HepG2 (cell line): ENCODE data around the gene HSP90AB1. TPM values are rescaled to one million over a fixed set of nuclear protein-coding genes. Genes with fewer than 3 reads are reported as not detected.

ENCODE experiments used
- ARHGAP35 ChIP-seq: sonication (generic); formaldehyde crosslinking; IDR thresholded peaks from 2 replicates; pipeline ENCODE4 v1.9.0; 2022; ENCODE audit warnings: mild to moderate bottlenecking, inconsistent platforms, moderate library complexity, missing genetic modification reagents, borderline replicate concordance
- GFI1 ChIP-seq: sonication (generic); formaldehyde crosslinking; IDR thresholded peaks from 2 replicates; pipeline ENCODE4 v1.5.0; 2020; ENCODE audit warnings: missing genetic modification reagents, mild to moderate bottlenecking, borderline replicate concordance
- GLI4 ChIP-seq: sonication (generic); formaldehyde crosslinking; IDR thresholded peaks from 2 replicates; pipeline ENCODE4 v1.5.1; 2020; ENCODE audit warnings: missing genetic modification reagents, mild to moderate bottlenecking, moderate library complexity, borderline replicate concordance
- HDAC2 ChIP-seq: sonication (generic); formaldehyde crosslinking; IDR thresholded peaks from 2 replicates; pipeline ENCODE4 v1.4.0; 2020; ENCODE audit warnings: missing genetic modification reagents
- HDAC6 ChIP-seq: fragments of 200-600 bp; sonication (generic); IDR thresholded peaks from 2 replicates; pipeline ENCODE4 v1.7.0; 2017; ENCODE audit warnings: mild to moderate bottlenecking, antibody characterized with exemption, low read length, low read depth
- HMGXB4 ChIP-seq, 2 experiments: sonication (generic) in 1 of 2; formaldehyde crosslinking in 1 of 2; IDR thresholded peaks; 2 replicates each; pipeline versions ENCODE4 v1.4.0 to v1.6.1; 2018 to 2020; ENCODE audit warnings: missing genetic modification reagents in 2 of 2, borderline replicate concordance in 1 of 2, low read depth in 1 of 2, mild to moderate bottlenecking in 1 of 2, missing biosample characterization in 1 of 2
- KAT7 ChIP-seq: IDR thresholded peaks from 2 replicates; pipeline ENCODE4 v1.6.1; 2018; ENCODE audit warnings: borderline replicate concordance, missing compliant biosample characterization
- MYC ChIP-seq: sonication (generic); formaldehyde crosslinking; IDR thresholded peaks from 2 replicates; pipeline ENCODE4 v1.9.0; 2021; ENCODE audit warnings: missing genetic modification reagents, borderline replicate concordance
- PHF5A ChIP-seq: IDR thresholded peaks from one replicate; pipeline ENCODE4 v1.6.1; 2018; ENCODE audit warnings: low read depth, missing genetic modification reagents; ENCODE audit not compliant: unreplicated experiment
- POLR2AphosphoS5 ChIP-seq: IDR thresholded peaks from 2 replicates; pipeline ENCODE4 v1.6.1; 2012; ENCODE audit warnings: low read depth, low read length
- PTBP1 ChIP-seq: fragments of 200-400 bp; formaldehyde crosslinking; IDR thresholded peaks from 2 replicates; pipeline ENCODE4 v1.6.1; 2018; ENCODE audit warnings: low read length, low read depth; ENCODE audit not compliant: poor library complexity, severe bottlenecking
- SMYD3 ChIP-seq: sonication (generic); formaldehyde crosslinking; IDR thresholded peaks from 2 replicates; pipeline ENCODE4 v1.8.1; 2023; ENCODE audit warnings: mild to moderate bottlenecking, missing genetic modification reagents
- SRY ChIP-seq: sonication (generic); formaldehyde crosslinking; IDR thresholded peaks from 2 replicates; pipeline ENCODE4 v1.8.0; 2022; ENCODE audit warnings: mild to moderate bottlenecking, missing genetic modification reagents
- TGIF2 ChIP-seq: IDR thresholded peaks from 2 replicates; pipeline ENCODE4 v1.6.1; 2016; ENCODE audit warnings: control low read depth, missing compliant biosample characterization
- WIZ ChIP-seq: sonication (generic); formaldehyde crosslinking; IDR thresholded peaks from 2 replicates; pipeline ENCODE4 v1.5.1; 2020; ENCODE audit warnings: mild to moderate bottlenecking, missing genetic modification reagents
- ZFP82 ChIP-seq: sonication (generic); formaldehyde crosslinking; IDR thresholded peaks from 2 replicates; pipeline ENCODE4 v1.5.1; 2020; ENCODE audit warnings: mild to moderate bottlenecking, missing genetic modification reagents, borderline replicate concordance
- ZFP90 ChIP-seq: sonication (generic); formaldehyde crosslinking; IDR thresholded peaks from 2 replicates; pipeline ENCODE4 v1.8.0; 2022; ENCODE audit warnings: missing genetic modification reagents, mild to moderate bottlenecking, inconsistent platforms, borderline replicate concordance
- ZNF331 ChIP-seq: sonication (generic); formaldehyde crosslinking; IDR thresholded peaks from 2 replicates; pipeline ENCODE4 v1.4.0; 2020; ENCODE audit warnings: missing genetic modification reagents
- ZNF382 ChIP-seq: sonication (generic); formaldehyde crosslinking; IDR thresholded peaks from 2 replicates; pipeline ENCODE4 v1.5.0; 2020; ENCODE audit warnings: missing genetic modification reagents, mild to moderate bottlenecking, borderline replicate concordance
- ZNF383 ChIP-seq: sonication (generic); formaldehyde crosslinking; IDR thresholded peaks from 2 replicates; pipeline ENCODE4 v1.4.0; 2020; ENCODE audit warnings: missing genetic modification reagents, mild to moderate bottlenecking, borderline replicate concordance
- ZNF441 ChIP-seq: sonication (generic); formaldehyde crosslinking; IDR thresholded peaks from 2 replicates; pipeline ENCODE4 v1.7.0; 2021; ENCODE audit warnings: missing genetic modification reagents, borderline replicate concordance
- ZNF558 ChIP-seq: sonication (generic); formaldehyde crosslinking; IDR thresholded peaks from 2 replicates; pipeline ENCODE4 v1.9.0; 2022; ENCODE audit warnings: mild to moderate bottlenecking, missing genetic modification reagents, borderline replicate concordance
- ZNF776 ChIP-seq: sonication (generic); formaldehyde crosslinking; IDR thresholded peaks from 2 replicates; pipeline ENCODE4 v1.4.0; 2020; ENCODE audit warnings: mild to moderate bottlenecking, missing genetic modification reagents
- ZNF883 ChIP-seq: sonication (generic); formaldehyde crosslinking; IDR thresholded peaks from 2 replicates; pipeline ENCODE4 v1.5.1; 2020; ENCODE audit warnings: mild to moderate bottlenecking, missing genetic modification reagents; ENCODE audit errors: not compliant biosample characterization
- polyA plus RNA-seq, 8 experiments: library from polyadenylated mRNA; depleted of rRNA in 3 of 8; stranded (reverse) in 7 of 8; unstranded in 1 of 8; fragments of >200 nt; fragmentation: Illumina TruSeq in 4 of 8; extraction: Trizol in 4 of 8; gene quantifications; 2 replicates each; pipeline versions ENCODE4 v1.2.1 to v1.2.3, GENCODE V29; 2011 to 2016; ENCODE audit warnings: low read depth in 4 of 8, missing spikeins in 1 of 8, mixed read lengths in 1 of 8; ENCODE audit not compliant: insufficient read depth in 1 of 8
- total RNA-seq, 5 experiments: library from RNA; depleted of rRNA; stranded (reverse); fragments of >200 nt; fragmentation: Illumina TruSeq; extraction: Trizol; gene quantifications; 2 replicates each; pipeline ENCODE4 v1.2.3, GENCODE V29; 2016; ENCODE audit warnings: low read depth in 1 of 5
- TF ChIP-seq, protein P1 (sequence below): sonication (generic); formaldehyde crosslinking; IDR thresholded peaks from 2 replicates; pipeline ENCODE4 v1.5.1; 2020; ENCODE audit warnings: missing genetic modification reagents, mild to moderate bottlenecking, borderline replicate concordance
- TF ChIP-seq, protein P2 (sequence below): IDR thresholded peaks from 2 replicates; pipeline ENCODE4 v1.6.1; 2016; ENCODE audit warnings: missing genetic modification reagents, missing compliant biosample characterization

Gene HSP90AB1
- total and polyA plus RNA-seq, 2 of the 13 experiments (the other 11 are each of a cell fraction or from before 2014, with no cell fraction given), result 1,325 to 1,472 TPM

GRCh38 chr6:44255871-44256774, 9.2 kb downstream of the HSP90AB1 start (continued):
- TF ChIP-seq, protein P1, sequence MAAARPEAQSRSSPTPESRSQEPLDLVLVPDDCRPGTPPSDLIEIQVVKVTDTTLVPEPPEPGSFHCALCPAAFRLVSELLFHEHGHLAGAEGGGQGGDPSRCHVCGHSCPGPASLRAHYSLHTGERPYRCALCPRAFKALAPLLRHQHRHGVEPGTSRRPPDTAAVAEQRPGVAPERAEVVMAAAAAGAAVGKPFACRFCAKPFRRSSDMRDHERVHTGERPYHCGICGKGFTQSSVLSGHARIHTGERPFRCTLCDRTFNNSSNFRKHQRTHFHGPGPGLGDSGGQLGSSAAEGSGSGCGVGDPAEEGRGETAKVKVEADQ (CRISPR knock-in tag), result peak; percentile 13; the same call in 1 of the 2 replicates
- 0 out of 2 replicates have a peak, but pooled peaks have one; percentile 33 for TF ChIP-seq SRY (CRISPR knock-in tag)
- TF ChIP-seq WIZ (CRISPR knock-in tag), result no peak
- TF ChIP-seq HMGXB4 (CRISPR knock-in tag; IDR thresholded peaks at IDR 0.05; ENCODE audit: borderline replicate concordance in 1 of 2, low read depth in 1 of 2), result no peak
- no peak for TF ChIP-seq MYC (CRISPR knock-in tag)
- 0 out of 2 replicates have a peak, but pooled peaks have one; percentile 18 for TF ChIP-seq ZNF558 (CRISPR knock-in tag)
- TF ChIP-seq, protein P2, sequence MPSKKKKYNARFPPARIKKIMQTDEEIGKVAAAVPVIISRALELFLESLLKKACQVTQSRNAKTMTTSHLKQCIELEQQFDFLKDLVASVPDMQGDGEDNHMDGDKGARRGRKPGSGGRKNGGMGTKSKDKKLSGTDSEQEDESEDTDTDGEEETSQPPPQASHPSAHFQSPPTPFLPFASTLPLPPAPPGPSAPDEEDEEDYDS (CRISPR knock-in tag), result no peak
- no peak for TF ChIP-seq HDAC6
- TF ChIP-seq TGIF2 (CRISPR knock-in tag), result no peak
- TF ChIP-seq POLR2AphosphoS5, result peak; percentile 32; the same call in 1 of the 2 replicates
- 0 out of 2 replicates have a peak, but pooled peaks have one; percentile 1 for TF ChIP-seq ZNF383
- no peak for TF ChIP-seq SMYD3 (CRISPR knock-in tag)
- peak; percentile 34 for TF ChIP-seq ZNF883 (CRISPR knock-in tag)
- TF ChIP-seq ZFP82 (CRISPR knock-in tag), result no peak
- no peak for TF ChIP-seq ZNF382 (CRISPR knock-in tag)
- TF ChIP-seq ARHGAP35 (CRISPR knock-in tag), result no peak
- no peak for TF ChIP-seq PHF5A (CRISPR knock-in tag)
- no peak for TF ChIP-seq ZFP90 (CRISPR knock-in tag)
- TF ChIP-seq GFI1 (CRISPR knock-in tag), result no peak
- no peak for TF ChIP-seq ZNF331 (CRISPR knock-in tag)
- TF ChIP-seq PTBP1, result no peak
- TF ChIP-seq KAT7, result no peak
- no peak for TF ChIP-seq ZNF441 (CRISPR knock-in tag)
- TF ChIP-seq HDAC2 (CRISPR knock-in tag), result no peak
- TF ChIP-seq ZNF776 (CRISPR knock-in tag), result no peak
- 0 out of 2 replicates have a peak, but pooled peaks have one; percentile 18 for TF ChIP-seq GLI4 (CRISPR knock-in tag)
